Choroid plexus epithelial cell (primary cell): Measurements from ENCODE around the gene RCCD1.
"Not testable (repeated sequence)": the region's sequence is repeated elsewhere in the genome, so short reads cannot be mapped to it uniquely, and the experiment has no call there.

Experiments used
- DNase-seq: peaks from one replicate; pipeline ENCODE4 v3.0.0-alpha.2; 2010; ENCODE audit warnings: low read depth
- H3K4me3 ChIP-seq: 2 replicates; pipeline ENCODE4 v1.5.1; 2011; ENCODE audit warnings: low read depth, mild to moderate bottlenecking, control low read depth, low read length, moderate library complexity
- CTCF ChIP-seq: conservative IDR thresholded peaks from 2 replicates; pipeline ENCODE4 v1.5.1; 2011; ENCODE audit warnings: low read depth, mild to moderate bottlenecking, control low read depth, inconsistent platforms, low read length, moderate library complexity

The RCCD1 gene

GRCh38 chr15:90918835-90919234, 35.8 kb upstream of the RCCD1 start:
- no peak overlapping the region for H3K4me3 ChIP-seq
- DNase-seq, result no peak
- no peak for TF ChIP-seq CTCF

GRCh38 chr15:90921887-90922286, 32.8 kb upstream of the RCCD1 start:
- no peak for TF ChIP-seq CTCF
- DNase-seq, result no peak
- no peak overlapping the region for H3K4me3 ChIP-seq

GRCh38 chr15:90922712-90923322, 31.9 kb upstream of the RCCD1 start:
- not testable (repeated sequence) for H3K4me3 ChIP-seq, DNase-seq

- TF ChIP-seq CTCF, result no peak
- no peak overlapping the region for H3K4me3 ChIP-seq
- no peak for DNase-seq
Measured at GRCh38 chr15:90924375-90924774, 30.3 kb upstream of the RCCD1 start.

GRCh38 chr15:90926766-90927165, 27.9 kb upstream of the RCCD1 start:
- DNase-seq, H3K4me3 ChIP-seq: not testable (repeated sequence)

GRCh38 chr15:90928106-90928505, 26.6 kb upstream of the RCCD1 start:
- H3K4me3 ChIP-seq, DNase-seq: not testable (repeated sequence)

- no peak for DNase-seq
- H3K4me3 ChIP-seq, result peak overlapping the region; percentile 62
- no peak for TF ChIP-seq CTCF
Measured at GRCh38 chr15:90929246-90930019, 25.3 kb upstream of the RCCD1 start.

GRCh38 chr15:90930861-90931574, 23.7 kb upstream of the RCCD1 start:
- no peak for DNase-seq
- no peak for TF ChIP-seq CTCF
- H3K4me3 ChIP-seq, result peak overlapping the region; percentile 62
